Measurements from ENCODE around the gene GARIN5A. TPM values are rescaled to one million over a fixed set of nuclear protein-coding genes. Genes with fewer than 3 reads are reported as not detected.

The GARIN5A gene
- total and polyA plus RNA-seq, 7 donors, result 0.36 to 7.1 (median 1.6) TPM; not detected in 2

DNA sequence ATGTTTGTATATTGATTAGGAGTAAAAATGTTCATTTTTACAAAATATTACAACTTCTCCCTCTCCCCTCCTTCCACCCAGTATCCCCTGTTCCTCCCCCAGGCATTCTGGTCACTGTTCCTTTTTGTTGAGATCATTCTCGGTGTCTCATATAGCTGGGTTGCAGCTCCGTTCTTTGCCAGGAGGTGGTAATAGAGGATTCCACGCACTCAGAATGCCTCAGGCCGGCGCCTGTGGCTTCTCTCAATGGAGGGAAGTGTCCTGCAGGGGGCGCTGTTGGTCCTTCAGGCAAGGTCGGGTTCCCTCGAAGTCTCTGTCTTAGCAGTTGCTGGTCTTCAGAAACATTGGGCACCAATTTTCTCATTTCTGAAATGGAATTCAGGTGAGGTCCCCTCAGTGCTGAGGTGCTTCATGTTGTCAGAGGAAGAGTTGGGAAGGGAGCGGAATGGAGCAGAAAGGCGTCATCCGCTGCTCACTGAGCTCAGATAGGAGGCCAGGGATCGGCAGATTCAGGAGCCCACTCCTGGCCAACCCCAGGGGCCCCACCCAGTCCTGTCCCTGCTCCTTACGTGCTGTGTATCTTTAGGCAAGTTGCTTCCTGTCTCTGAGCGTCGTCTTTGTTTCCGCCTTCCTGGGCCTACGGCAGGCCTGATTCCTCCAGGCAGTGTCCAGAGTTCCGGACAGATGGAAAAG, 10.3 kb upstream of the GARIN5A start:
- TF ChIP-seq POLR2AphosphoS5 (IDR thresholded peaks at IDR 0.05) (no peak), EP300 (IDR thresholded peaks at IDR 0.05) (no peak), POLR2A (IDR thresholded peaks at IDR 0.05) (no peak)
- TF ChIP-seq, protein P1, sequence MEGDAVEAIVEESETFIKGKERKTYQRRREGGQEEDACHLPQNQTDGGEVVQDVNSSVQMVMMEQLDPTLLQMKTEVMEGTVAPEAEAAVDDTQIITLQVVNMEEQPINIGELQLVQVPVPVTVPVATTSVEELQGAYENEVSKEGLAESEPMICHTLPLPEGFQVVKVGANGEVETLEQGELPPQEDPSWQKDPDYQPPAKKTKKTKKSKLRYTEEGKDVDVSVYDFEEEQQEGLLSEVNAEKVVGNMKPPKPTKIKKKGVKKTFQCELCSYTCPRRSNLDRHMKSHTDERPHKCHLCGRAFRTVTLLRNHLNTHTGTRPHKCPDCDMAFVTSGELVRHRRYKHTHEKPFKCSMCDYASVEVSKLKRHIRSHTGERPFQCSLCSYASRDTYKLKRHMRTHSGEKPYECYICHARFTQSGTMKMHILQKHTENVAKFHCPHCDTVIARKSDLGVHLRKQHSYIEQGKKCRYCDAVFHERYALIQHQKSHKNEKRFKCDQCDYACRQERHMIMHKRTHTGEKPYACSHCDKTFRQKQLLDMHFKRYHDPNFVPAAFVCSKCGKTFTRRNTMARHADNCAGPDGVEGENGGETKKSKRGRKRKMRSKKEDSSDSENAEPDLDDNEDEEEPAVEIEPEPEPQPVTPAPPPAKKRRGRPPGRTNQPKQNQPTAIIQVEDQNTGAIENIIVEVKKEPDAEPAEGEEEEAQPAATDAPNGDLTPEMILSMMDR (IDR thresholded peaks at IDR 0.05), result peak in 1 of 4 experiments; percentile 26
- intact Hi-C loops (cut with DNase I), result no loop called here
- DNase-seq, result no peak
- Histone ChIP-seq H3K27me3 (peaks cover 13 to 59% (median 41%) of the 10 kb centered on the region in 3 donors), H3K4me1 (no peaks in the 10 kb centered on the region), H3K27ac (no peak overlapping the region), H3K9me3 (no peaks in the 10 kb centered on the region), H3K4me3 (no peak overlapping the region), H3K36me3 (peaks cover 0 to 32% (median 0%) of the 10 kb centered on the region in 4 donors)
- 78 to 86% methylated on average over 18 of the region's 18 CpGs for WGBS, 2 donors

DNA sequence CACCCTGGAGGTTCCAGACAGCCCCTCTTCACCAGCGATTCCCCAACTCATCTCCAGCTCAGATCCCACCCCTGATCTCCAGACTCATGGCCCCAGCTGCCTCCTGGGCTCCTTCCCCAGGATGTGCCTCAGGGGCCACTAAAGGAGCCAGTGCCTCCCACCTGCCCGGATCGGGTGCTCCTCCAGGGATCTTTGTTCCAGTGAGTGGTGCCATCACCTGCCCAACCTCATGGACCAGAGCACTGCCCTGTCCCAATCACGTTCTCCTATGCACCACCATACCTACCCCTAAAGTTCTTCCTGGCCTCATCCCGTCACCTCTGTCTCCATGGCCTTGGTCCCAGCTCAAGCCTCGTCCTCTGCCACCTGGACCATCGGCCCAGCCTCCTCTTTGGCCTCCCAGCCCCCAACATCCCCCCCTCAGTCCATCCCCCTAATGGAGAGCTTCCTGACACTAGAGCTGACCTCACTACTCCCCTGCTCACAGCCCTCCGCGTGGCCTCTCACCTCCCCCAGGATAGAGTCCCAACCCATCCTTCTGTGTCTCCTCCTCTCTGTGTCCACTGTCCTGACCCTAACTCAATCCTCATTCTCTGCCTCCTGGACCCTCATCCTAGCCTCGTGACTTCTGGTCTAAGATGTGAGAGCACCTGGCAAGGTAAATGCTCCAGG, 8.8 kb upstream of the GARIN5A start:
- Histone ChIP-seq H3K4me1 (no peaks in the 10 kb centered on the region), H3K9me3 (no peaks in the 10 kb centered on the region), H3K27me3 (peaks cover 8 to 45% (median 31%) of the 10 kb centered on the region in 3 donors), H3K27ac (no peak overlapping the region), H3K36me3 (peaks cover 5 to 45% (median 13%) of the 10 kb centered on the region in 4 donors), H3K4me3 (no peak overlapping the region)
- no peak for DNase-seq
- intact Hi-C loops (cut with DNase I), result no loop called here
- WGBS, 2 donors, result 90 to 94% methylated on average over 10 of the region's 10 CpGs
- TF ChIP-seq POLR2AphosphoS5 (IDR thresholded peaks at IDR 0.05), result no peak
- no peak for TF ChIP-seq POLR2A (IDR thresholded peaks at IDR 0.05)
- TF ChIP-seq, protein P1 (IDR thresholded peaks at IDR 0.05), result no peak
- no peak for TF ChIP-seq EP300 (IDR thresholded peaks at IDR 0.05)

DNA sequence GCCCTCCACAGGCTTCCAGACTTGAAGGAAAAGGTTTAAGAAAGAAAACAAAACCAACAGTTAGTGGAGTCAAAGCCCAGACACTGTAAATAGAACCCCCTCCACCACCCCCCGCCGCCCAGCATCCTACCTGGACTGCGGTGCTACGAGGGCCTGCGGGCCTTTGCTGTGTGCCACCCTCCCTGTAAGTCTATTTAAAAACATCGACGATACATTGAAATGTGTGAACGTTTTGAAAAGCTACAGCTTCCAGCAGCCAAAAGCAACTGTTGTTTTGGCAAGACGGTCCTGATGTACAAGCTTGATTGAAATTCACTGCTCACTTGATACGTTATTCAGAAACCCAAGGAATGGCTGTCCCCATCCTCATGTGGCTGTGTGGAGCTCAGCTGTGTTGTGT, 6.3 kb upstream of the GARIN5A start:
- Histone ChIP-seq H3K9me3 (no peaks in the 10 kb centered on the region), H3K27ac (no peak overlapping the region), H3K36me3 (peaks cover 12 to 64% (median 18%) of the 10 kb centered on the region in 4 donors), H3K27me3 (peaks cover 8 to 21% (median 14%) of the 10 kb centered on the region in 3 donors), H3K4me1 (peaks cover 0 to 13% (median 3%) of the 10 kb centered on the region in 4 donors), H3K4me3 (no peak overlapping the region)
- WGBS, 2 donors, result 93 to 94% methylated on average over 10 of the region's 10 CpGs
- DNase-seq, result no peak
- TF ChIP-seq POLR2AphosphoS5 (IDR thresholded peaks at IDR 0.05) (no peak), POLR2A (IDR thresholded peaks at IDR 0.05) (no peak), EP300 (IDR thresholded peaks at IDR 0.05) (no peak)
- TF ChIP-seq, protein P1 (IDR thresholded peaks at IDR 0.05), result no peak
- intact Hi-C loops (cut with DNase I), result no loop called here

DNA sequence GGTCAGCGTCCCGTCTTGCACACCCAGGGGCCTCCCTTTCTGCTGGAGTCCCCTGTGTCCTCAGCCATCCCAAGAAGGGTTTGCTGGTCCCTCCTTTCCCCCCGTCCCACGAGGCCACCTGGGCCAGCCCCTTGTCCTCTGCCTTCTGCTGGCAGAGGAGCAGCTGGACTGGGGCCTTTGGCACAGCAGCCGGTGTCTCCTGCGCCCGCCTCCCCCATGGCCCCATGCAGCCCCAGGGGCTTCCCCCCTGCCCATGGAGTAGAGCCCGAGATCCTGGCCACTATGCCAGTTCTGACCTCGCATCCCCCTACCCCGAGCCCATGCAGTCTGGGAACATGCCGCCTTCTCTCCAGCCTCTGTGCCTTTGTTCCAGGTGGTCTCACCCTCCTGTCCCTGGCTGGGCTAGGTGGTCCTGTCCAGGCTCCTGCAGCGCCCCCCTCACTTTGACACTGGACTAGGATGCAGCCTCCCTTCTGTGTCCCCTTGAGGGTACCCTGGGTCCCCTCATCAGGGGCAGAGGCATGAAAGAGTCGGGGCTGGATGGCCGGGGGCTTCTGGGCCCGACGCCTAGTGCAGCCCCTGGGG, 5.7 kb upstream of the GARIN5A start:
- H3K36me3 ChIP-seq, result peaks cover 12 to 64% (median 18%) of the 10 kb centered on the region in 4 donors
- H3K9me3 ChIP-seq, result no peaks in the 10 kb centered on the region
- TF ChIP-seq POLR2AphosphoS5 (IDR thresholded peaks at IDR 0.05) (no peak), POLR2A (IDR thresholded peaks at IDR 0.05) (no peak), EP300 (IDR thresholded peaks at IDR 0.05) (no peak)
- TF ChIP-seq, protein P1 (IDR thresholded peaks at IDR 0.05), result no peak
- no peak overlapping the region for H3K27ac ChIP-seq
- no peak overlapping the region for H3K4me3 ChIP-seq
- intact Hi-C loops (cut with DNase I), result no loop called here
- H3K27me3 ChIP-seq, result peaks cover 5 to 16% (median 8%) of the 10 kb centered on the region in 3 donors
- peaks cover 0 to 19% (median 8%) of the 10 kb centered on the region in 4 donors for H3K4me1 ChIP-seq
- DNase-seq, result no peak
- 89 to 90% methylated on average over 16 of the region's 16 CpGs for WGBS, 2 donors

All from sigmoid colon (tissue), 7 donors.